Measurements from ENCODE around the gene ARHGAP22.

Gene ARHGAP22

GRCh38 chr10:48579251-48579960 lies 25.5 kb downstream of the ARHGAP22 start:
- DNase-seq: no peak

GRCh38 chr10:48577158-48577557 lies 27.7 kb downstream of the ARHGAP22 start:
- no peak for DNase-seq

- no peak for DNase-seq
Observed at GRCh38 chr10:48576501-48576900, 28.4 kb downstream of the ARHGAP22 start.

- no peak for DNase-seq
Observed at GRCh38 chr10:48575901-48576300, 29.0 kb downstream of the ARHGAP22 start.

- no peak for DNase-seq
Observed at GRCh38 chr10:48574817-48575380, 30.0 kb downstream of the ARHGAP22 start.

GRCh38 chr10:48574322-48574796 lies 30.5 kb downstream of the ARHGAP22 start:
- DNase-seq: no peak

GRCh38 chr10:48573045-48573444 lies 31.8 kb downstream of the ARHGAP22 start:
- DNase-seq: no peak

GRCh38 chr10:48572414-48572813 lies 32.5 kb downstream of the ARHGAP22 start:
- DNase-seq: no peak

- DNase-seq: no peak
Observed at GRCh38 chr10:48568546-48568945, 36.3 kb downstream of the ARHGAP22 start.

GRCh38 chr10:48568131-48568530 lies 36.7 kb downstream of the ARHGAP22 start:
- no peak for DNase-seq

GRCh38 chr10:48567346-48567745 lies 37.5 kb downstream of the ARHGAP22 start:
- no peak for DNase-seq

GRCh38 chr10:48564466-48565160 lies 40.3 kb downstream of the ARHGAP22 start:
- no peak for DNase-seq

- no peak for DNase-seq
Observed at GRCh38 chr10:48557511-48558123, 47.3 kb downstream of the ARHGAP22 start.

- DNase-seq: no peak
Observed at GRCh38 chr10:48556713-48557112, 48.2 kb downstream of the ARHGAP22 start.

GRCh38 chr10:48556065-48556464 lies 48.8 kb downstream of the ARHGAP22 start:
- DNase-seq: no peak

- no peak for DNase-seq
Observed at GRCh38 chr10:48555310-48556042, 49.4 kb downstream of the ARHGAP22 start.

- no peak for DNase-seq
Observed at GRCh38 chr10:48554656-48555055, 50.2 kb downstream of the ARHGAP22 start.

- no peak for DNase-seq
Observed at GRCh38 chr10:48554246-48554645, 50.6 kb downstream of the ARHGAP22 start.

- no peak for DNase-seq
Observed at GRCh38 chr10:48552946-48553564, 51.8 kb downstream of the ARHGAP22 start.

- peak in 1 of 5 experiments; percentile 21 for DNase-seq
Observed at GRCh38 chr10:48551861-48552591, 52.8 kb downstream of the ARHGAP22 start.

GRCh38 chr10:48550977-48551376 lies 53.9 kb downstream of the ARHGAP22 start:
- no peak for DNase-seq

All from T-helper 2 cell (primary cell).